OCI-LY7 (cell line): Measurements from ENCODE around the gene HLCS. TPM values are rescaled to one million over a fixed set of nuclear protein-coding genes. Genes with fewer than 3 reads are reported as not detected.

Experiments used
- BruUV-seq: library from RNA; stranded (reverse); fragments of 400-500 nt; replicated peaks from 2 replicates; lab custom pipeline; 2021; lab: Mats Ljungman, UMichigan
- CTCF ChIA-PET: fragments of 300-600 bp; sonication (Branson Sonifier 250); formaldehyde crosslinking; loops from one replicate; lab custom pipeline; 2022; ENCODE audit warnings: antibody characterized with exemption; ENCODE audit not compliant: unreplicated experiment; lab: Charles Lee
- POLR2A ChIA-PET: fragments of 300-600 bp; sonication (Branson Sonifier 250); formaldehyde crosslinking; loops from one replicate; lab custom pipeline; 2022; ENCODE audit warnings: antibody characterized with exemption; lab: Charles Lee
- DNase-seq: peaks from one replicate; pipeline ENCODE4 v3.0.0-alpha.2; 2015; ENCODE audit warnings: low spot score
- H2AFZ ChIP-seq: fragments of 200-600 bp; sonication (generic), shearing (Covaris generic); 2 replicates; pipeline ENCODE4 v1.6.1; 2014; ENCODE audit warnings: mild to moderate bottlenecking, antibody characterized with exemption, low read length, moderate library complexity
- H3K27ac ChIP-seq: fragments of 200-600 bp; sonication (generic); 2 replicates; pipeline ENCODE4 v1.5.1; 2014; ENCODE audit warnings: mixed run types, low read depth, mild to moderate bottlenecking, moderate library complexity, low read length, inconsistent platforms; ENCODE audit not compliant: poor library complexity, severe bottlenecking
- H3K36me3 ChIP-seq: fragments of 200-600 bp; sonication (generic); 2 replicates; pipeline ENCODE4 v1.6.1; 2014; ENCODE audit warnings: mild to moderate bottlenecking, antibody characterized with exemption, low read length, moderate library complexity, mixed read lengths; ENCODE audit not compliant: insufficient read depth
- H3K4me1 ChIP-seq: fragments of 200-600 bp; sonication (generic); 2 replicates; pipeline ENCODE4 v1.5.1; 2014; ENCODE audit warnings: mild to moderate bottlenecking, low read length; ENCODE audit not compliant: insufficient read depth, poor library complexity, severe bottlenecking
- H3K4me2 ChIP-seq: fragments of 200-600 bp; sonication (generic); 2 replicates; pipeline ENCODE4 v1.6.1; 2014; ENCODE audit warnings: mild to moderate bottlenecking, low read length
- H3K4me3 ChIP-seq: fragments of 200-600 bp; sonication (generic); 2 replicates; pipeline ENCODE4 v1.5.1; 2014; ENCODE audit warnings: mild to moderate bottlenecking, low read depth, low read length; ENCODE audit not compliant: poor library complexity, severe bottlenecking
- H3K79me2 ChIP-seq: fragments of 200-600 bp; sonication (generic); 2 replicates; pipeline ENCODE4 v1.6.1; 2016; ENCODE audit warnings: low read depth, mild to moderate bottlenecking, low read length, moderate library complexity, mixed read lengths; ENCODE audit not compliant: insufficient read depth
- H3K9me2 ChIP-seq: fragments of 200-600 bp; sonication (generic); 2 replicates; pipeline ENCODE4 v1.6.1; 2016; ENCODE audit warnings: mild to moderate bottlenecking, low read length, mixed read lengths; ENCODE audit not compliant: insufficient read depth
- H3K9me3 ChIP-seq: fragments of 200-600 bp; sonication (generic); 2 replicates; pipeline ENCODE4 v1.6.1; 2014; ENCODE audit warnings: mild to moderate bottlenecking, mixed run types, low read length, mixed read lengths
- H4K20me1 ChIP-seq: fragments of 200-600 bp; sonication (generic); 2 replicates; pipeline ENCODE4 v1.6.1; 2014; ENCODE audit warnings: mild to moderate bottlenecking, antibody characterized with exemption, low read length, moderate library complexity, mixed read lengths; ENCODE audit not compliant: insufficient read depth
- CTCF ChIP-seq: fragments of 200-600 bp; sonication (generic); conservative IDR thresholded peaks from 2 replicates; pipeline ENCODE4 v1.5.1; 2014; ENCODE audit warnings: mild to moderate bottlenecking, antibody characterized with exemption, low read length, moderate library complexity, mixed read lengths
- EZH2phosphoT487 ChIP-seq: fragments of 200-600 bp; sonication (generic); IDR thresholded peaks from 2 replicates; pipeline ENCODE4 v1.6.1; 2018; ENCODE audit warnings: low read depth, borderline replicate concordance, mild to moderate bottlenecking, mixed run types, antibody characterized with exemption, low read length, moderate library complexity, mixed read lengths
- intact Hi-C: fragments of 100-400 bp; cut with micrococcal nuclease; formaldehyde crosslinking; loops from one replicate; pipeline ENCODE4 v1.10.0; 2022; ENCODE audit not compliant: unreplicated experiment
- total RNA-seq, 2 experiments: library from RNA; depleted of rRNA in 1 of 2; stranded (reverse); fragments of >200 nt in 1 of 2; shearing (Covaris generic) in 1 of 2; gene quantifications; 2 replicates each; pipeline ENCODE4 v1.2.3, GENCODE V29; 2014 to 2022

HLCS gene
- total RNA-seq, 2 experiments from 2014 or later = 12.0 to 20.9 TPM

DNA sequence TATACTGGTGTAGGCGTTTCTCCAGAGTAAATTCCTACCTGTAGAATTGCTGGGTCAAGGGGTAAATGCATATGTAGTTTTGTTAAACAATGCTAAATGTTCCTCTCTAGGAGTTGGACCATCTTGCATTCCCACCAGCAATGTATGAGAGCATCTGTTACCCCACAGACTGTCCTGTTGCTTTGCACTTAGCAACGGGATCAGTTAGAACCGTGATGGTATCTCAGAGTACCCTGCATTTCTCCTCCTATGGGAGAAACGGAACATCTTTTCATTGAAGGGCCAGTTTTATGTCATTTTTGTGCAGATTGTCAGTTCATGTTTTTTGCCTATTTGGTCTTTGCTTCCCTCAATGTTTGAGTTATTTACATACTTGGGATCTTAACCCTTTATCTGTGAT is 22.1 kb upstream of the HLCS start:
- BruUV-seq = TSS peak; percentile 67
- ChIA-PET CTCF (no interaction called here), POLR2A (interaction anchor here (0.7 to 1.2 kb wide), 2 partner anchors 22 to 23 kb away, joined by 4 to 9 read pairs; partner anchors contain the start of gene HLCS)
- Histone ChIP-seq H3K27ac (no peak overlapping the region), H3K79me2 (no peaks in the 10 kb centered on the region), H3K4me3 (no peak overlapping the region), H3K4me1 (peaks cover 9% of the 10 kb centered on the region), H4K20me1 (no peaks in the 10 kb centered on the region), H3K9me3 (no peaks in the 10 kb centered on the region), H3K9me2 (no peaks in the 10 kb centered on the region), H2AFZ (no peak overlapping the region), H3K36me3 (no peaks in the 10 kb centered on the region), H3K4me2 (no peak overlapping the region)
- intact Hi-C loops = no loop called here
- TF ChIP-seq EZH2phosphoT487 (no peak), CTCF (no peak)
- DNase-seq = no peak

- H3K9me2 ChIP-seq = no peaks in the 10 kb centered on the region
- peaks cover 9% of the 10 kb centered on the region for H3K4me1 ChIP-seq
- POLR2A ChIA-PET = interaction anchor here (0.6 to 1.7 kb wide), 3 partner anchors 9 to 14 kb away, joined by 3 to 5 read pairs (median 4); no protein-coding TSS in a partner anchor
- H3K27ac ChIP-seq = no peak overlapping the region
- BruUV-seq = no TSS peak
- no peak for DNase-seq
- H3K79me2 ChIP-seq = no peaks in the 10 kb centered on the region
- H3K36me3 ChIP-seq = no peaks in the 10 kb centered on the region
- CTCF ChIA-PET = no interaction called here
- TF ChIP-seq EZH2phosphoT487 (no peak), CTCF (no peak)
- no peak overlapping the region for H2AFZ ChIP-seq
- no peak overlapping the region for H3K4me3 ChIP-seq
- no peaks in the 10 kb centered on the region for H4K20me1 ChIP-seq
- no peak overlapping the region for H3K4me2 ChIP-seq
- intact Hi-C loops = no loop called here
- H3K9me3 ChIP-seq = no peaks in the 10 kb centered on the region
These were observed 21.4 kb upstream of the HLCS start for GRCh38 chr21:36987845-36988244.

DNA sequence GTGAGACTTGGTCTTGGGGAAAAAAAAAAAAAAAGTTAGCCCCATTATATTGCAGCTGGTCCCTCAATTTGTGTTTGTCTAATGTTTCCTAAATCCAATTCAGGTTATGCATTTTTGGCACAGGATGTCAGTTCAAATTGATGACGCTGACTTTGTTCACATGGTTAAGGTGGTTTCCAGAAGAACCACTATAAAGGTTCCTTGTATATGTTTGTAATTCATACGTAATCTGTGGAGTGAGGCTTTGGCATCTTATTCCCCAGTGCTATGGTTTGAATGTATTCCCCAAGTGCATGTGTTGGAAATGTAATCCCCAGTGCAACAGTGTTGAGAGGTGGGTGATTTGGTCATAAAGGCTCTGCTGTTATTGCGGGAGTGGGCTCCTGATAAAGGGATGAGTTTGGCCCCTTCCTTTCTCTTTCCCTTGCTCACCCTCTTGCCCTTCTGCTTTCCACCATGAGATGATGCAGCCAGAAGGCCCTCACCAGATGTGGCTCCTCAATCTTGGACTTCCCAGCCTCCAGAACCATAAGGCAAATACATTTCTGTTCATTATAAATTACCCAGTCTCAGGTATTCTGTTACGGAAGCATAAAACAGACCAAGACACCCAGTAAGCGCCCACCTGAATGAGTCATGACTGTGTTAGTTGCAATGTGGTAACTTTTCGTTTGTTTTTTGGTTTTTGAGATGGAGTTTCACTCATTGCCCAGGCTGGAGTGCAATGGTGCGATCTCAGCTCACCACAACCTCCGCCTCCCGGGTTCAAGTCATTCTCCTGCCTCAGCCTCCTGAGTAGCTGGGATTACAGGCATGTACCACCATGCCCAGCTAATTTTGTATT is 19.5 kb upstream of the HLCS start:
- Histone ChIP-seq H3K4me1 (peaks cover 9% of the 10 kb centered on the region), H3K4me3 (no peak overlapping the region), H3K9me2 (no peaks in the 10 kb centered on the region), H3K36me3 (no peaks in the 10 kb centered on the region), H3K27ac (no peak overlapping the region), H3K79me2 (no peaks in the 10 kb centered on the region), H4K20me1 (no peaks in the 10 kb centered on the region), H2AFZ (no peak overlapping the region), H3K4me2 (no peak overlapping the region), H3K9me3 (no peaks in the 10 kb centered on the region)
- ChIA-PET POLR2A (no interaction called here), CTCF (no interaction called here)
- no TSS peak for BruUV-seq
- TF ChIP-seq EZH2phosphoT487 = no peak
- TF ChIP-seq CTCF = no peak
- no peak for DNase-seq
- intact Hi-C loops = no loop called here
